NCI-H82 treated with DMSO at 0.1 percent for 48 hours (cell line): ENCODE data around the gene SLC38A8.

Experiments
- DNase-seq: peaks from one replicate; lab custom pipeline; 2025; ENCODE audit not compliant: unreplicated experiment; lab: John Stamatoyannopoulos, UW

The SLC38A8 gene

GRCh38 chr16:84032458-84033178 lies 10.0 kb downstream of the SLC38A8 start:
- DNase-seq = no peak

DNA sequence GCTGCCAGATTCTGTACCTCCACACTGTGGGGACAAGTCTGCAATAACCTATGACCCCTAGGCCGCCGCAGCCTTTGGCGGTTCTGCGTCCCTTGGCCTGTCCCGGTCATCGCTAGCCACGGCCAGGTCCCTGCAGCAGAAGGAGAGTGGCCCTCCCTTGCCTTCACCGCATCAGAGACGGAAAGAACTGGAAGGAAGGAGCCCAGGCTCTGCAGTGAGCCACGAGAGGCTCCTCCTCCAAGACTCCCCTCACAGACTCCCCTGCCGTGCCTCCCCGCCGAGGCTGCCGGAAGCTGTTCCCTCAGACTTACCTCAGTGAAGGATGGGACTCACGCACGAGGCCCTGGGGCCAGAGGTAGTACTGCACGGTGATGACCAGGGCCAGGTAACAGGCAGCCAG lies 11.0 kb downstream of the SLC38A8 start:
- DNase-seq = no peak

GRCh38 chr16:84029297-84030047 lies 13.1 kb downstream of the SLC38A8 start:
- no peak for DNase-seq

DNA sequence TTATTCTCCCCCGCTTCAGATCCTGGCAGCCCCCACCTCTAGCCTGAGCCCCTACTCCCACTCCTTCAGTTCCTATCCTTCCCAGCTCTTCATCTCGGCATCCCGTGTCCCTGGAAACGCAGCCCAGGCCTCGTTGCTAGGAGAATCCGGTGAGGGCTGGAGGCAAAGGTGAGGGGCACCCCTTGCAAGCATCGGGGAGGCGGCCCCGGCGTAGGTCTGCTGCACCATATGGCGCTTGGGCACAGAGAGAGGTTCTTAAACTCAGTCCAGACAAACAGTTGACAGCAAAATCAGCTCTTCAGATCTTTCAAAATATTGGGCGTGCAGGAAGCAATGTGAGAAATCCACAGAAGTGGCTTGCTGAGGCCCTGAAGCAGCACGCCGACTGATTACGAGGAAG lies 15.0 kb downstream of the SLC38A8 start:
- DNase-seq = no peak

- DNase-seq = no peak
These were observed 16.0 kb downstream of the SLC38A8 start for GRCh38 chr16:84026606-84027005.

DNA sequence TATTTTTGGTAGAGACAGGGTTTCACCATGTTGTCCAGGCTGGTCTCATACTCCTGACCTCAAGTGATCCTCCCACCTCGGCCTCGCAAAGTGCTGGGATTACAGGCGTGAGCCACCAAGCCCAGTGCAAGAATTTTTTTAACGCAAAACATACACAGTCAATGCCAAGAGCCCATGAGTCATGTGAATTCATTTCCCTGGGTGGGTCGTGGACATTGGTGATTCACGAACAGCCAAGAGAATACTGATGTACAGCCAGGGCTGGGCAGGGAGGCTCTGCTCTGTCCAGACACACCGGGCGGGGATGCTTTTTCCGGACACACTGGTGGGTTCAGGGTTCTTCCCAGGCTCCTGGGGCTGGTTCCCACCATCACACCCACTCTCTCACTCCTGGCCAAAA lies 17.7 kb downstream of the SLC38A8 start:
- no peak for DNase-seq

GRCh38 chr16:84022644-84023043 lies 20.0 kb downstream of the SLC38A8 start:
- DNase-seq = no peak

GRCh38 chr16:84021488-84021887 lies 21.1 kb downstream of the SLC38A8 start:
- no peak for DNase-seq

GRCh38 chr16:84020353-84020752 lies 22.2 kb downstream of the SLC38A8 start:
- no peak for DNase-seq

GRCh38 chr16:84018710-84019109 lies 23.9 kb downstream of the SLC38A8 start:
- no peak for DNase-seq

DNA sequence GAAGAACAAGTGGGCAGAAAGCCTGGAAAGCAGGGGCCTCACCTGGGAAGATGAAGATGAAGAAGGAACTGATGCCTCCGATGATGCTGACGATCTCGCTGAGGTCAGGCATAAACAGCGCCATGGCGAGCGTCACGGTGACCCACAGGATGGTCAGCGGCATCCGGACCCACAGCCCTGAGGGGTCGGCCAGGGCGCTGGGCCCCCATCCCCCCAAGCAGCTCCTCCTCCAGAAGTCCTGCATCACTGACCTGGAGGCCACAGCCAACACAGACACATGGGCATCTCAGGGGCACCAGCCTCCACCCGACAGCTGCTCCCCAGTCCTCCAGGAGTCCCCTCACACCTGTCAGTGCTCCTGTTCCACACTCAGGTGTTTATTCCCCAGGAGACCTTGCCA lies 26.1 kb downstream of the SLC38A8 start:
- DNase-seq = no peak

GRCh38 chr16:84015399-84015798 lies 27.2 kb downstream of the SLC38A8 start:
- no peak for DNase-seq

- DNase-seq = no peak
These were observed 27.8 kb downstream of the SLC38A8 start for GRCh38 chr16:84014570-84015327.

DNA sequence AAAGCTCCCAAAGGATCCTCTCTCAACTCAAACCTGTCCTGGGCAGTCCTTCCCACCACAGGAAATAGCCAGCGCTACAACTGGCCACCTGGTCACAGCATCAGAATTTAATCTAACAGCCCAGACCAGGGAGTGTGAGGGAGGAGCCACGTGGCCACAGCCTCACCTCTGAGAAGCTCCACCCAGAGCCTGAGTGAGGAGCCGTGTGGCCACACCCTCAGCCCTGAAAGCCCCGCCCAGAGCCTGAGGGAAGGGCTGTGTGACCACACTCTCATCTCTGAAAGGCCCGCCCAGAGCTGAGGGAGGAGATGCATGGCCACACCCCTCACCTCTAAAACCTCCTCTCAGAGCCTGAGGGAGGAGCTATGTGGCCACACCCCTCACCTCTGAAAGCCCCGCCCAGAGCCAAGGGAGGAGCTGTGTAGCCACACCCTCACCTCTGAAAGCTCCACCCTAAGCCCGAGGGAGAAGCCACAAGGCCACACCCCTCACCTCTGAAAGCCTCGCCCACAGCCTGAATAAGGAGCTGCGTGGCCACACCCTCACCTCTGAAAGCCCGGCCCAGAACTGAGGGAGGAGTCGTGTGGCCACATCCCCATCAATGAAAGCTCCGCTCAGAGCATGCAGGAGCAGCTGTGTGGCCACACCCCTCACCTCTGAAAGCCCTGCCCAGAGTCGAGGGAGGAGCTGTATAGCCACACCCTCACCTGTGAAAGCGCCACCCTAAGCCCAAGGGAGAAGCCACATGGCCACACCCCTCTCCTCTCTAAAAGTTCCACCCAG lies 28.6 kb downstream of the SLC38A8 start:
- DNase-seq = peak; percentile 93

DNA sequence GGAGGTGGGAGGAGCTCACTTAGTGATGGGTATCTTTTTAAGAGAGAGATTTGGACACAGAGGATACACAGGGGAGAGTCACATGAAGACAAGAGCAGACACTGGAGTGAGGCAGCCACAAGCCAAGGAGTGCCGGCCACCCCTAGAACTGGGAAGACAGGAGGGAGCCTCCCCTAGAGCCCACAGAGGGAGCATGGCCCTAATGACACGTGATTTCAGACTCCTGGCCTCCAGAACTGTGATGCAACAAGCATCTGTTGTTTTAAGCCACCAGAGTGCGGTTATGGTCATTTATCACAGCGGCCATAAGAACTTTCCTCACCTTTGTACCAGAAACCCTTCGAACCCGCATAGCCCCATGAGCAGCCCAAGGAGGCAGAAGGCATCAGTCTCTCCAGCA lies 33.3 kb downstream of the SLC38A8 start:
- no peak for DNase-seq

DNA sequence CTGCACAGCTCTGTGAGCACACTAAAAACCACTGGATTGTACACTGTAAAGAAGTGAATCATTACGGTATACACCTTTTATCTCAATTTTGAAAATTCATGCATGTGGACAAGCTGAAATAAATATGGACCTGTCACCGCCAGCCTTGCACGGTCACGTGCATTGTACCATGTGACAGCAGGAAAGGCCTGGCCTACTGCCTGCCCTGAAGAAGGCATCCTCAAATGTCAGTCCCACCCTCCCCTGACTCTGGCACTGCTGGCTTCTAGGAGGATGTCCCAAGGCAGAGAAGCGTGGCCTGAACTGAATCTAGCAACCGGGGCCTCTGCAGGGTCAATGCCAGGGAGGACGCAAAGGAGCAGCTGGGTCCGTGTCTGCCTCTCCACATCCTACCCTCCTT lies 34.6 kb downstream of the SLC38A8 start:
- DNase-seq = no peak

- DNase-seq = no peak
These were observed 35.1 kb downstream of the SLC38A8 start for GRCh38 chr16:84007520-84007919.

DNA sequence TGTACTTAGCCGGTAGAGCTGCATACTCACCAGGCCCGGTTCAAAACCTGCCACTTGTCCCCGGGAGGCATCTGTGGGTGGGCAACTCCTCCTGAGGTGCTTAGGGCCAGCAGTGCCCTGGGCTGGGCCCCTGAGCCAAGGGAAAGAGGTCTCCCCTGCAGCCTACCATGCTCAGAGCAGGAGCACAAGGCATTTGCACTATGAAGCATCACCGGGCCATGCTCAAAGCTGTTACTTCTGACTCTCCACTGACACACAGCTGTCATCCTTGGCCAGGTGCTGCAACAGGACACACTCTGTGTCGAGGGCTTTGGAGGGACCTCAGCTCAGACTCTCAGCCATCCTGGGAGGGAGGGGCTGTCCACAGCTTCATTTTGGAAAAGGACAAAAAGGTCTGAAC lies 37.2 kb downstream of the SLC38A8 start:
- no peak for DNase-seq

- no peak for DNase-seq
These were observed 38.2 kb downstream of the SLC38A8 start for GRCh38 chr16:84004442-84004841.

DNA sequence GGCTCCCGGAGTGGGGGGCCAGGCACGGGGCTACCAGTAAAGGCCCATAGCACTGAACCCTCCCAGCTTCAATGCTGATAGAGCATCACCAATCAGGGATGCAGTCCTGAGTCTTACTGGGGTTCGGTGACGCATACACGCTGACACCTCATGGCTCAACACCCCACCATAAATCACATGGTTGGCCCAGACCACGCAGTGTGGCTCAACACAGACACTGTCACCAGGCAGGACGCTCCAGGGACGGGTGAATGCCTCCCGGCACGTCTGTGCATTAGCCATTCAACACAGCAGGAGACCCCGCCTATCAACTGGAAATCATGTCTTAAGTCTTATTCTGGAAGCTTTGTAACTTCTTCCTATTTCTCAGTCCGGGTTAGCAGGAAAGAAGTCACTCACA lies 39.6 kb downstream of the SLC38A8 start:
- DNase-seq = no peak

DNA sequence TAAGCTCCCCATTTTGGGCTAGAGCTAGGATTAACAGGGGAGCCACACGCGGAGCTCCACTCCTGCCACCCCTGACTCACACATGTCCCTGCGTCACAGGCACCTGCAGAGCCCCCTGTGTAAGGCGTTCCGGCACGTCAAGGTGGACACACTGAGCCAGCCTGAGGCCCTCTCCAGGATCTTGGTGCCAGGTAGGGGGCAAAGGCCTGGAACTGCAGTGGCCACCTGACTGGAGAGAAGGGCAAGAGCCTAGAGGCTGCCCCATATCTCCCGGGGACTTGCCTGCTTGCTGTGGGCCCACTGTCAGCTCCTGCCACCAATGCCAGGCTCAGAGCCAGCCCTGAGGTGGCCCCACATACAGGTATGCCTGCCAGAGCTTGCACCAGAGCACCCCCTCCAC lies 40.9 kb downstream of the SLC38A8 start:
- DNase-seq = no peak
